ENCODE results near the gene SUPT6H. TPM values are rescaled to one million over a fixed set of nuclear protein-coding genes. Genes with fewer than 3 reads are reported as not detected.

Gene SUPT6H
- total and polyA plus RNA-seq, 9 of the 15 experiments (the other 6 are each of a cell fraction or from before 2014, with no cell fraction given) = 1.7 to 77.7 (median 49.2) TPM

- no peak for TF ChIP-seq MYC (IDR thresholded peaks at IDR 0.05; ENCODE audit: low read depth, low read length)
- TF ChIP-seq MYC (CRISPR knock-in tag; IDR thresholded peaks at IDR 0.05; ENCODE audit: borderline replicate concordance, low read depth) = no peak
- peak; percentile 95 for TF ChIP-seq ZNF24 (IDR thresholded peaks at IDR 0.05)
- no peak for TF ChIP-seq SREBF2 (CRISPR knock-in tag; IDR thresholded peaks at IDR 0.05)
- peak in 1 of 3 experiments; percentile 57 for TF ChIP-seq YY1 (IDR thresholded peaks at IDR 0.05; ENCODE audit: borderline replicate concordance in 1 of 3, control insufficient read depth in 1 of 3, extremely low read depth in 1 of 3, insufficient read depth in 3 of 3, insufficient read length in 1 of 3, insufficient replicate concordance in 2 of 3, low read depth in 1 of 3, low read length in 2 of 3)
- TF ChIP-seq ZSCAN32 (CRISPR knock-in tag; IDR thresholded peaks at IDR 0.05) = no peak
- no peak for TF ChIP-seq HDAC1 (IDR thresholded peaks at IDR 0.05)
- TF ChIP-seq CBX3 (IDR thresholded peaks at IDR 0.05; ENCODE audit: borderline replicate concordance in 1 of 2, low read length in 2 of 2) = peak in 1 of 2 experiments; percentile 26; a peak in 1 of 3 replicates
- intact Hi-C loops (cut with micrococcal nuclease) = no loop called here
- Histone ChIP-seq H3K4me2 (ENCODE audit: insufficient read depth, low read length) (no peak overlapping the region), H3K79me2 (ENCODE audit: control insufficient read depth, insufficient read depth, low read length) (peaks cover 13% of the 10 kb centered on the region), H3K9me1 (ENCODE audit: control insufficient read depth, insufficient read depth, low read length) (no peaks in the 10 kb centered on the region), H3K36me3 (ENCODE audit: control insufficient read depth, insufficient read depth, low read length) (peaks cover 29% of the 10 kb centered on the region; the same call in 2 of the 3 replicates), H4K20me1 (replicated peaks; ENCODE audit: control insufficient read depth, insufficient read depth, low read length) (no peaks in the 10 kb centered on the region), H3K27me3 (ENCODE audit: control insufficient read depth in 2 of 2, insufficient read depth in 2 of 2, low read length in 2 of 2) (no peaks in the 10 kb centered on the region), H3K9me3 (replicated peaks; ENCODE audit: control insufficient read depth, insufficient read depth, low read depth, low read length) (0 out of 2 replicates have a peak, but pooled peaks cover 2% of the 10 kb centered on the region), H3K9ac (ENCODE audit: insufficient read depth in 1 of 2, low read depth in 2 of 2, low read length in 2 of 2) (peak overlapping the region in 1 of 2 experiments; percentile 40; a peak in 1 of 4 replicates), H2AFZ (ENCODE audit: low read depth, low read length) (no peak overlapping the region), H3K4me1 (replicated peaks in 1 of 2; ENCODE audit: control insufficient read depth in 2 of 2, insufficient read depth in 2 of 2, low read length in 2 of 2) (peaks cover 8 to 33% of the 10 kb centered on the region in 2 experiments; a peak in 4 of 5 replicates), H3K4me3 (no peak overlapping the region), H3K27ac (ENCODE audit: extremely low read depth, low read depth, low read length) (no peak overlapping the region)
- BruUV-seq (replicated peaks) = no TSS peak
- FAIRE-seq = no peak
- POLR2A ChIA-PET = interaction anchor here (0.5 to 8.7 kb wide), 5 partner anchors 15 to 1265 kb away, joined by 3 to 133 read pairs (median 3); partner anchors contain the start of genes BLTP2, RPL23A, SDF2 and SUPT6H
- ATAC-seq = no peak
- CTCF ChIA-PET (ENCODE audit: low intra/inter-chr PET ratio) = no interaction called here
- in situ Hi-C loops (cut with MboI) = no loop called here
- DNase-seq (ENCODE audit: extremely low read depth in 1 of 4, low spot score in 3 of 4) = no peak
- 15% methylated on average over 2 of the region's 2 CpGs for WGBS (ENCODE audit: insufficient coverage, low coverage, missing lambda C conversion rate)
These were observed 45.3 kb downstream of the SUPT6H start for GRCh38 chr17:28707339-28707720.

Measured in K562 (cell line).